Caco-2 (cell line): ENCODE results near the gene RELL2. TPM values are rescaled to one million over a fixed set of nuclear protein-coding genes. Genes with fewer than 3 reads are reported as not detected.

ENCODE experiments used
- BruUV-seq: library from RNA; stranded (reverse); fragments of 400-500 nt; replicated peaks from 2 replicates; lab custom pipeline; 2021; lab: Mats Ljungman, UMichigan
- CTCF ChIA-PET: fragments of 300-600 bp; sonication (Branson Sonifier 250); formaldehyde crosslinking; loops from one replicate; lab custom pipeline; 2022; ENCODE audit warnings: antibody characterized with exemption; lab: Charles Lee
- POLR2A ChIA-PET: fragments of 300-600 bp; sonication (Branson Sonifier 250); formaldehyde crosslinking; loops from one replicate; lab custom pipeline; 2022; ENCODE audit warnings: antibody characterized with exemption; lab: Charles Lee
- DNase-seq, 2 experiments: peaks; one replicate each; pipeline versions ENCODE4 v3.0.0 to v3.0.0-alpha.2; 2020 to 2022
- H3K27me3 ChIP-seq: replicated peaks from 2 replicates; pipeline ENCODE4 v1.6.0; 2011; ENCODE audit warnings: low read length; ENCODE audit not compliant: control insufficient read depth, insufficient read depth
- H3K36me3 ChIP-seq: 2 replicates; pipeline ENCODE4 v1.5.1; 2011; ENCODE audit warnings: low read length; ENCODE audit not compliant: control insufficient read depth, insufficient read depth
- H3K4me1 ChIP-seq: fragments of 250-450 bp; sonication (Bioruptor Pico); 2 replicates; pipeline ENCODE4 v1.5.1; 2020; ENCODE audit warnings: mild to moderate bottlenecking
- H3K4me3 ChIP-seq: 2 replicates; pipeline ENCODE4 v1.5.1; 2011; ENCODE audit warnings: low read depth, mild to moderate bottlenecking, control low read depth, low read length
- H3K9me3 ChIP-seq: fragments of 250-450 bp; sonication (Bioruptor Pico); 2 replicates; pipeline ENCODE4 v1.5.1; 2020; ENCODE audit warnings: mild to moderate bottlenecking, moderate library complexity
- H3K27ac Mint-ChIP-seq: one replicate; pipeline ENCODE4 v1.8.0; 2022; ENCODE audit warnings: mixed read lengths; ENCODE audit not compliant: unreplicated experiment
- H3K27me3 Mint-ChIP-seq: one replicate; pipeline ENCODE4 v1.8.0; 2022; ENCODE audit warnings: mixed read lengths; ENCODE audit not compliant: insufficient read depth, unreplicated experiment
- H3K36me3 Mint-ChIP-seq: one replicate; pipeline ENCODE4 v1.8.0; 2022; ENCODE audit warnings: mild to moderate bottlenecking, mixed read lengths; ENCODE audit not compliant: insufficient read depth, unreplicated experiment
- H3K4me1 Mint-ChIP-seq: one replicate; pipeline ENCODE4 v1.8.0; 2022; ENCODE audit warnings: low read depth, mixed read lengths; ENCODE audit not compliant: unreplicated experiment
- H3K4me3 Mint-ChIP-seq: one replicate; pipeline ENCODE4 v1.8.0; 2022; ENCODE audit warnings: mild to moderate bottlenecking, moderate library complexity, mixed read lengths; ENCODE audit not compliant: unreplicated experiment
- H3K9me3 Mint-ChIP-seq: one replicate; pipeline ENCODE4 v1.8.0; 2022; ENCODE audit warnings: mixed read lengths; ENCODE audit not compliant: unreplicated experiment
- intact Hi-C: fragments of 100-400 bp; cut with micrococcal nuclease; formaldehyde crosslinking; loops from one replicate; pipeline ENCODE4 v1.10.0; 2022; ENCODE audit not compliant: unreplicated experiment
- total RNA-seq: library from RNA; stranded (reverse); gene quantifications from 2 replicates; pipeline ENCODE4 v1.2.3, GENCODE V29; 2022
- TF ChIP-seq, protein P1 (sequence below), 2 experiments: fragments of 200-600 bp in 1 of 2; IDR thresholded peaks; 1 replicate in 1 of 2; 2 replicates in 1 of 2; pipeline versions ENCODE4 v1.5.1 to v1.8.0; 2011 to 2022; ENCODE audit warnings: antibody characterized with exemption in 1 of 2, control low read depth in 1 of 2, inconsistent platforms in 1 of 2, low read depth in 1 of 2, low read length in 1 of 2, mild to moderate bottlenecking in 1 of 2, moderate library complexity in 1 of 2; ENCODE audit not compliant: insufficient read depth in 1 of 2, severe bottlenecking in 1 of 2, unreplicated experiment in 1 of 2

Gene RELL2
- total RNA-seq, 1 experiment from 2014 or later, result 8.7 TPM

DNA sequence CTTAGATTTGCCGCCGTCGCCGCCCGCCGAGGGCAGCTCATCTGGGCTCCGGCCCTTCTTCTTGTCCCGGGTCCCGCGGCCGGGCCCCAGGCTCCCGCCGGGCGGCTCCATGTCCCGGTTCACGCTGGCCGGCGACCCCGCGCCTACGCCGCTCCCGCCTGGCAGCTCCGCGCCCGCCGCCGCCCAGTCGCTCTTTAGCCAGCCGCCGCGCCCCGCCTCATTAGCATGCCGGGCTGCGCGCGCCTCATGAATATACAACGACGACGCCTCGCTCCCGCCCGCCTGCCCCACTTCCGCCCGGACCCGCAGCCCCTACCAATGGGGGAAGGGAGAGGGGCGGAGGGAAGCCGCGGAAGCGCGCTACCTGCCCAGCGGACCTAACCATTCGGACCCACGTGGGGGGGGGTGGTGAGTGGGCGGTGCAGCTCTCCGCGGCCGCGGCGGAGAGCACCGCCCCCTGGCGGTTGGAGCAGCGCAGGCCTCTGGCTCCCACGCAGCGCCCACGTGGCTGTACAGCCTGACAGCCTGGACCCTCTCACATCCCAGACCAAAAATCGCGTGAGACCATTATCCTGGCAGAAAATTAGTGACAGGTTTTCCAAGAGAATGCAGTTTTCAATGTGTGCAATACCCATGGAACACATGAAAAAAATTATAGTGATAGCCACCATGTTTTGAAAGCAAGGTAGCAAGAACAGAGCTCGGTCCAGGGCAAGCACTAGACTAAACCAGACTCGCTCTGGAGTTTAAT, 17.8 kb upstream of the RELL2 start, which contains the start of gene DIAPH1:
Gene DIAPH1, minus strand, starts transcription at position 197 of the 751 bp plus-strand sequence. Its CDS starts 86 bp downstream, at position 111.
- DNase-seq, result peak; percentile 98
- no TSS peak for BruUV-seq
- Histone ChIP-seq H3K27me3 (no peaks in the 10 kb centered on the region), H3K36me3 (peaks cover 2% of the 10 kb centered on the region; the same call in 1 of the 2 replicates), H3K4me3 (peak within 1 kb of the TSS; percentile 87), H3K9me3 (no peaks in the 10 kb centered on the region), H3K4me1 (peaks cover 29% of the 10 kb centered on the region)
- intact Hi-C loops, result loop anchor here (1.0 kb wide), 6 partner anchors 11 to 55 kb away; partner anchors contain the start of genes FCHSD1, HDAC3 and RELL2
- Mint-ChIP-seq H3K4me3 (peak within 1 kb of the TSS; percentile 89), H3K27ac (peak within 1 kb of the TSS; percentile 96), H3K27me3 (no peaks in the 10 kb centered on the region), H3K4me1 (peaks cover 13% of the 10 kb centered on the region), H3K9me3 (no peaks in the 10 kb centered on the region), H3K36me3 (peaks cover 52% of the 10 kb centered on the region)
- ChIA-PET POLR2A (interaction anchor here (0.5 to 2.6 kb wide), 8 partner anchors 11 to 986 kb away, joined by 3 to 57 read pairs (median 3); partner anchors contain the start of genes CD14, HDAC3, RELL2 and TAF7), CTCF (interaction anchor here (0.7 to 3.2 kb wide), 14 partner anchors 10 to 1403 kb away, joined by 3 to 190 read pairs (median 7); partner anchors contain the start of genes HDAC3 and RELL2)
- TF ChIP-seq, protein P1, sequence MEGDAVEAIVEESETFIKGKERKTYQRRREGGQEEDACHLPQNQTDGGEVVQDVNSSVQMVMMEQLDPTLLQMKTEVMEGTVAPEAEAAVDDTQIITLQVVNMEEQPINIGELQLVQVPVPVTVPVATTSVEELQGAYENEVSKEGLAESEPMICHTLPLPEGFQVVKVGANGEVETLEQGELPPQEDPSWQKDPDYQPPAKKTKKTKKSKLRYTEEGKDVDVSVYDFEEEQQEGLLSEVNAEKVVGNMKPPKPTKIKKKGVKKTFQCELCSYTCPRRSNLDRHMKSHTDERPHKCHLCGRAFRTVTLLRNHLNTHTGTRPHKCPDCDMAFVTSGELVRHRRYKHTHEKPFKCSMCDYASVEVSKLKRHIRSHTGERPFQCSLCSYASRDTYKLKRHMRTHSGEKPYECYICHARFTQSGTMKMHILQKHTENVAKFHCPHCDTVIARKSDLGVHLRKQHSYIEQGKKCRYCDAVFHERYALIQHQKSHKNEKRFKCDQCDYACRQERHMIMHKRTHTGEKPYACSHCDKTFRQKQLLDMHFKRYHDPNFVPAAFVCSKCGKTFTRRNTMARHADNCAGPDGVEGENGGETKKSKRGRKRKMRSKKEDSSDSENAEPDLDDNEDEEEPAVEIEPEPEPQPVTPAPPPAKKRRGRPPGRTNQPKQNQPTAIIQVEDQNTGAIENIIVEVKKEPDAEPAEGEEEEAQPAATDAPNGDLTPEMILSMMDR (IDR thresholded peaks at IDR 0.05; ENCODE audit: insufficient read depth in 1 of 2, low read depth in 1 of 2, low read length in 1 of 2, severe bottlenecking in 1 of 2, unreplicated experiment in 1 of 2), result peak; percentile 95 to 97

DNA sequence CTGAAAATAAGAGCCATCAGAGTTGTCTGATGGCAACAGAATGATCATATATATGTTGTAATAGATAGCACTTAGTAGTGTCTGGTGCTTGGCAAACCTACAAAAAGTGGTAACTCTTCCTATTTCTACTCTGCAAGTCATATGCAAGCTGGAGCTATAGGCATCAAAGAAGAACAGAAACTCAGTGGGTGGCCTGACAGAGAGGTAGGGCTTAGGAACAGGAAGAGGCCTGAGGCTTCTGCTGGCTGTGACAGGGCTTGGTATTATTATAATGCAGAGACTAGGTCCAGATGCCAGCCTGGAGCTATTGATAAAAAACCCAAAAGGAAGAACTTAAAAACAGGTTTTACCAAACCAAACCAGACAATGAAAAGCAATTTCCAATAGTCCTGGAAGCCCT, 13.6 kb upstream of the RELL2 start:
- no peaks in the 10 kb centered on the region for H3K9me3 ChIP-seq
- peaks cover 4% of the 10 kb centered on the region; the same call in 1 of the 2 replicates for H3K4me1 ChIP-seq
- ChIA-PET POLR2A (no interaction called here), CTCF (interaction anchor here (0.9 kb wide), 1 partner anchor 31 kb away, joined by 6 read pairs; no protein-coding TSS in a partner anchor)
- no TSS peak for BruUV-seq
- no peaks in the 10 kb centered on the region for H3K9me3 Mint-ChIP-seq
- no peak overlapping the region for H3K4me3 ChIP-seq
- peaks cover 44% of the 10 kb centered on the region for H3K36me3 Mint-ChIP-seq
- H3K4me1 Mint-ChIP-seq, result no peaks in the 10 kb centered on the region
- H3K27ac Mint-ChIP-seq, result no peak overlapping the region
- intact Hi-C loops, result no loop called here
- peaks cover 2% of the 10 kb centered on the region for H3K36me3 ChIP-seq
- no peaks in the 10 kb centered on the region for H3K27me3 Mint-ChIP-seq
- DNase-seq, result no peak
- no peaks in the 10 kb centered on the region for H3K27me3 ChIP-seq
- H3K4me3 Mint-ChIP-seq, result no peak overlapping the region
- TF ChIP-seq, protein P1 (IDR thresholded peaks at IDR 0.05; ENCODE audit: insufficient read depth in 1 of 2, low read depth in 1 of 2, low read length in 1 of 2, severe bottlenecking in 1 of 2, unreplicated experiment in 1 of 2), result no peak

DNA sequence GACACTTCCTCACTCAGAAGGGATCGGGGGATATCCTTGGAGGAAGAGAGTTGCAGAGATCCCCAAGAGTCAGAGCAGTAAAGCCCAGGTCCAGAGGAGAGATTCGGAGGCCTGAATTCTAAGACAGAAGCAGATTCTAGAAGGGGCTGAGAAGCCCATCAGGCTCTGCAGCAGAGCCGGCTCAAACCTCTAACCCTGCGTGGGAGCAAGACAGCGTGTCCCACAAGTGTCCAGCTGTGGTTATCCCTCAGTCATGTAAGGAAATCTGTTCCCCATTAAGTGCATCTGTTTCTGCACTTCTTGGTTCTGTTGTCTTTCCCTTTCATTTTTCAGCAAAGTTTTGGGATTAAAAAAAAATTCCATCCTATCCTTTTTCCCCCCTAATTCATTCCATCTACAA, 13.2 kb upstream of the RELL2 start:
- Histone ChIP-seq H3K27me3 (no peaks in the 10 kb centered on the region), H3K36me3 (peaks cover 2% of the 10 kb centered on the region), H3K4me1 (peaks cover 4% of the 10 kb centered on the region; the same call in 1 of the 2 replicates), H3K4me3 (no peak overlapping the region), H3K9me3 (no peaks in the 10 kb centered on the region)
- no peak for DNase-seq
- Mint-ChIP-seq H3K27ac (no peak overlapping the region), H3K27me3 (no peaks in the 10 kb centered on the region), H3K36me3 (peaks cover 42% of the 10 kb centered on the region), H3K4me1 (no peaks in the 10 kb centered on the region), H3K9me3 (no peaks in the 10 kb centered on the region), H3K4me3 (no peak overlapping the region)
- TF ChIP-seq, protein P1 (IDR thresholded peaks at IDR 0.05; ENCODE audit: insufficient read depth in 1 of 2, low read depth in 1 of 2, low read length in 1 of 2, severe bottlenecking in 1 of 2, unreplicated experiment in 1 of 2), result no peak
- CTCF ChIA-PET, result no interaction called here
- POLR2A ChIA-PET, result no interaction called here
- BruUV-seq, result no TSS peak
- intact Hi-C loops, result no loop called here
